Stimulated activated CD4-positive, alpha-beta T cell treated with anti-CD3 and anti-CD28 coated beads, TNF-alpha, amount 100 ng/mL, for 24 hours (primary cell): ENCODE measurements around the gene EHD2.
"Not testable (repeated sequence)": the region's sequence is repeated elsewhere in the genome, so short reads cannot be mapped to it uniquely, and the experiment has no call there.

Source experiments
- DNase-seq, 3 experiments: peaks; one replicate each; pipeline ENCODE4 v3.0.0-alpha.2; 2020; ENCODE audit warnings: low read depth in 3 of 3

The EHD2 gene

DNA sequence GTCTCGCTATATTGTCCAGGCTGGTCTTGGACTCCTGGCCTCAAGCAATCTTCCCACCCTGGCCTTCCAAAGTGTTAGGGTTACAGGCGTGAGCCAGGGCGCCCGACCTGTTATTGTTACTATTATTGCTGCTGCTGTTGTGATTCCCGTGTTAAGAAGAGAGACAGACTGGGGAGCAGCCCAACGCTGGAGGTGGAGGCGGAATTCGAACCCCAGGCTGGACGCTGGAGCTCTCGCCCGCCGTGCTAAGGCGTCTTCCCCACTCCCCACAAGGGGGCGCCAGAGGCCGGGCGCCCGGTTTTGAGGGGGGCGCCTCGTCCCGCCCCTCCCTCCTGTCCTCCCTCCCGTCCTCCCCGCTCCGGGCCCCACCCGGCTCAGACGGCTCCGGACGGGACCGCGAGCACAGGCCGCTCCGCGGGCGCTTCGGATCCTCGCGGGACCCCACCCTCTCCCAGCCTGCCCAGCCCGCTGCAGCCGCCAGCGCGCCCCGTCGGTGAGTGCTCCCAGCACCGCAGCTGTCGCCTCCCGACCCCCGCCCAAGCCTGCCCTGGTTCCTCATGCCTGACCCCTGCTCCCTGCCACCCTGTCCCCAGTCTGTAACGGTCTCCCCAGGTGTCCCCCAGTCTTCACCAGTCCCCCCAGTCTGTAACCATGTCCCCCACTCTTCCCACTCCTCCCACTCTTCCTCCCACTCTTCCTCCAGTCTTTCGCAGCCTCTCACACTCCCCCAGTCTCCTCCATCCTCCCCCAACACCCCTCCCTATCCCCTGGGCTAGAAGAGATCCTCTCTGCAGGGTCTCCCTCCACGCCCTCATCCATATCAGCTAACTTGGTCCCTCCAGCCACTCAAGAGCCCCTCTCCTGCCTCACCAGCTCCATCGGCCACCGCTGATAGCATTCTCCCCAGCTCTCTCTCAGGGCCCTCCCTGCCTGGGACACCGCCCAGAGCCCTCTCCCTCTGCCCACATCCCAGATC lies at the start of gene EHD2:
Gene EHD2, plus strand, starts transcription at position 377 of the 976 bp plus-strand sequence. CDS start 3,191 bp downstream, outside the sequence.
- peak; percentile 10 to 42 (median 29) for DNase-seq

DNA sequence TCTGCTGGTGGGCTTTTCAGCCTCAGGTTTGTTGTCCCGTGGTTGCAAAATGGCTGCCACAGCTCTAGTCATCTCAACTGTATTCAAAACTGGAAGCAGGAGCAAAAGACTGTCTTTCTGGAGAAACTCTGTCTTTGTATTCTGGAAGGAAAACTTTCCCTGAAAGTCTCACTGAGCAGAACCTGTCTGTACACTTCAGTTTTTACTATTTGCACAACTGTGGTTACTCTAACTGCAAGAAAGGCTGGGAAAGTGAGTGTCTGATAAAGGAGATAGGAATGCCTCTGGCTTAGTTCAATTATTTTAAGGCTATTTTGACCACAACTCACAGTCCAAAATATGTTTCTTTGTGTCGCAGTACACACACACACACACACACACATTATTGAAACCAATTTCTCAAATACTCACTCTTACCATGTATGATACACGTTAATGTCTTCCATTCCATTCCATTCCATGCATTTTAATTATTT lies 49.7 kb upstream of the EHD2 start:
- DNase-seq, result no peak

- DNase-seq, result no peak
These were observed 49.1 kb upstream of the EHD2 start for GRCh38 chr19:47663911-47664771.

- not testable (repeated sequence) for DNase-seq
These were observed 44.7 kb upstream of the EHD2 start for GRCh38 chr19:47668556-47668955.

DNA sequence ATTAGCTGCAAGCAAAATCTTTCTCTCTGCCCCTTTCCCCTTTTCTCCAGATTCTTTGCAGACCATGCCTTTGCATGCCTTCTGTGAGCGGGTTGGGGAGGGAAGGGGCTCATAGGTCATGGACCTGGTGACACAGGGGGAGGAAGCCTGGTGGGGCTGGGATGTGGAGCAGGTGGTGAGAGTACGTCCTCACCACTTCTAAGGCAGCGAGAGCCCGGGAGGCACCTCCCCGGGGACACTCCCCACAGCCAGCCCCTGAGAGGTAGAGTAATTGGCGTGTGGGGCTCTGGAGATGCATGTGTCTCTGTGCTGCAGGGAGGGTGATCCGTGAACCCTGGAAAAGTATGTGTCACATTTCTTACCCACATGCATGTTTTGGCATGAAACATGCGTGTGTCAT lies 42.5 kb upstream of the EHD2 start:
- DNase-seq, result no peak

GRCh38 chr19:47671499-47671898 lies 41.7 kb upstream of the EHD2 start:
- DNase-seq, result no peak

DNA sequence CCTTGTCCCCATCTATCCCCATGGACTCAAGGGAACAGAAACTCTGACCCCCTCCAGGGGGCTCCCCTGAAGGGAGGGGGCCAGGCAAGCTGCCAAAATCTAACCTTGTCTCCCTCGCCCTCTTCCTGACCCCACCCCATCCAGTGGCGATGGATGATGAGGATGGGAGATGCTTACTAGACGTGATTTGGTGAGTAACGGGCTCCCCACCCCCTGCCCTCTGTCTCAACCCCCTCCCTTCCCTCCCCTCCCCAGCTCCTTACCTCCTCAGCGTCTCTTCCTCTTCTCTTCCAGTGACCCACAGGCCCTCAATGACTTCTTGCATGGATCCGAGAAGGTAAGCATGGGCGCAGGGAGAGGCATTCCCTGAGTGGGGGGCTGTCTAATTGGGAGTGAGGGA lies 39.8 kb upstream of the EHD2 start:
- DNase-seq, result no peak

DNA sequence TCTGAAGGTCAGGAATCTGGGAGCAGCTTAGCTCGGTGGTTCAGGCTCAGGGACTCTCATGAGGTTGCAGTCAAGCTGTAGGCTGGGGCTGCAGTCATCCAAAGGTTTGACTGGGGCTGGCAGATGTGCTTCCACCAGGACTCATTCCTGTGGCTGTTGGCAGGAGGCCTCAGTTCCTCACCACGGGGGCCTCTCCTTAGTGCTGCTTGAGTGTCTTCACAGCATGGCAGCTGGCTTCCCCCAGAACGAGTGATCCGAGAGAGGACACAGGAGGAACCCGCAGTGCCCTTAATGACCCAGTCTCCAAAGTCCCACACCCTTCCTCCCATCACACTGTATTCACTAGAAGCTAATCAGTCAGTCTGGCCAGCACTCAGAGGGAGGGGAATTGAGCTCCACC lies 38.7 kb upstream of the EHD2 start:
- DNase-seq, result no peak

DNA sequence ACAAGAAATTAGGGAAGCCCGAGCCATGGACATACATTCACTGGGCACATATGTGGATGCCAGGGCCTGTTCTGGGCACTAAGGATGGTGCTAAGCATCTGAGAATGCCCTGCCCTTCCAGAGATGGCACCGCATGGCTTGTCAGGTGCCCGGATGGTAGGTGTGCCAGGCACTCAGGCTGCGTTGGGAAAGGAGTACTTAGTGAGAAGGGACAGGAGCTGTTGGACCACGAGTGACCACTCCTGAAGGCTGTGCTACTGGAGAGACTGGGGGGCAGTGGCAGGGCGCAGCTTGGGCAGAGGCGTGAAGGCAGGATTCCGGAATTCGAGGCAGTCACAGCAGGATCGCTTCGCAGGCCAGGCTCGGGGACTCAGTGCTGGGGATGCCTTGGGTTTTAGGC lies 38.0 kb upstream of the EHD2 start:
- no peak for DNase-seq

GRCh38 chr19:47675859-47676258 lies 37.4 kb upstream of the EHD2 start:
- DNase-seq, result no peak

GRCh38 chr19:47676811-47677210 lies 36.4 kb upstream of the EHD2 start:
- no peak for DNase-seq

GRCh38 chr19:47679251-47679900 lies 33.8 kb upstream of the EHD2 start:
- no peak for DNase-seq

- DNase-seq, result no peak
These were observed 33.0 kb upstream of the EHD2 start for GRCh38 chr19:47679922-47680857.

GRCh38 chr19:47680858-47681332 lies 32.3 kb upstream of the EHD2 start:
- no peak for DNase-seq

DNA sequence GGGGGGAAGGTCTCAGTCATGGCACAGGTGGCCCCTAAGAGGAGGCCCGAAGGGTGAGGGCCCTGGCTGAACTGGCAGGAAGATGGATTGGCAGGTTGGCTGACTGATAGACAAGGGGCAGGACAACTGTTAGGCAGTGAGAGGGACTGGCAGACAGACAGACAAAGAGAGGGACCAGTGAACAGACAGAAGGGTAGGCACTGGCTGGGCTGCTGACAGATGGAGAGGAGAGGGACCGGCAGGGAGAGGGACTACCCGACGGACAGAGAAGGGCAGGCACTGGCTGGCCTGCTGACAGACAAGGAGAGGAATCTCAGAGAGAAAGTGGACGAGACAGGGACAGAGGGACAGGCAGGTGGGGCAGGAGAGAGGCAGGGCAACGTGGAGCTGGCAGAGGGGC lies 31.8 kb upstream of the EHD2 start:
- no peak for DNase-seq

GRCh38 chr19:47681936-47682335 lies 31.3 kb upstream of the EHD2 start:
- DNase-seq, result no peak

GRCh38 chr19:47682939-47683338 lies 30.3 kb upstream of the EHD2 start:
- no peak for DNase-seq

DNA sequence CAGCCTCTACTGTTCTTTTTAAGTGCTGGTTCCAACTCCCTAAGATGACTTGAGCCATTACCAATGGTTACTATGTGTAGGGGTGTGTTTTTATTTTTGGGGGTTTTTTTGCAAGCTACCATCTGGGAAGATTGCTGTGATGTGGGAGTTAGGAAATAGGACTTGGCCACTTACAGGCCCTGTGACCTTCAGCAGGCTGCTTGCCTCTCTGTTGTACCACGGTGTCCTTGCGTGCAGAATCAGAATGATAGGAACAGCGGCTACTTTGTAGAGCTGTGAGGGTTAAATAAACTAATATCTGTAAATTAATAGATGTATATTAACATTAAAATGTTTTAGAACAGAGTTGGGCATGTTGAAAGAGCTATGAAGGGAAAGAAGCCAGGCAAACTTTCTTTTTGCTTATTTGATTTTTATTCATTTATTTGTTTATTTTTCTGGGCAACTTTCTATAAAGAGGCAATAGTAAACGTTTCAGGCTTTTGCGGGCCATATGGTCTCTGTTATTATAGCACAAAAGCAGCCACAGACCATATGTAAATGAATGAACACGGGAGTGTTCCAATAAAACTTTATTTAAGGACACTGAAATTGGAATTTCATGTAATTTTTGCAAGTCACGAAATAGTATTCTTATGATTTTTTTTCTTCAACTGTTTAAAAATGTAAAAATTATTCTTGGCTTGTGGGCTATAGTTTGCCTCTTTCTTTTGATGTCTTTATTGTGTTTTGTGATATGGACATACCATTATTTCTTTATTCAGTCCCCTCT lies 26.4 kb upstream of the EHD2 start:
- DNase-seq, result no peak

- DNase-seq, result no peak
These were observed 25.3 kb upstream of the EHD2 start for GRCh38 chr19:47687906-47688305.

- no peak for DNase-seq
These were observed 22.1 kb upstream of the EHD2 start for GRCh38 chr19:47691090-47691489.
